ACC112 (cell line): ENCODE results near the gene HTT.
"Not testable (repeated sequence)": the region's sequence is repeated elsewhere in the genome, so short reads cannot be mapped to it uniquely, and the experiment has no call there.

Experiments
- H2AFZ ChIP-seq: fragments of 200-600 bp; sonication (generic); one replicate; pipeline ENCODE4 v1.6.0; 2017; ENCODE audit warnings: antibody characterized with exemption, low read length; ENCODE audit not compliant: unreplicated experiment
- H3K27ac ChIP-seq: fragments of 200-600 bp; sonication (generic); 2 replicates; pipeline ENCODE4 v1.5.1; 2014; ENCODE audit warnings: low read depth, mild to moderate bottlenecking, antibody characterized with exemption, low read length, moderate library complexity
- H3K27me3 ChIP-seq: fragments of 200-600 bp; sonication (generic); 2 replicates; pipeline ENCODE4 v1.6.1; 2014; ENCODE audit warnings: mild to moderate bottlenecking, antibody characterized with exemption, low read length, moderate library complexity, mixed read lengths; ENCODE audit not compliant: insufficient read depth
- H3K36me3 ChIP-seq: fragments of 200-600 bp; sonication (generic); 2 replicates; pipeline ENCODE4 v1.6.1; 2016; ENCODE audit warnings: mild to moderate bottlenecking, antibody characterized with exemption, low read length, moderate library complexity, mixed read lengths; ENCODE audit not compliant: insufficient read depth
- H3K4me1 ChIP-seq: fragments of 200-600 bp; sonication (generic); one replicate; pipeline ENCODE4 v1.6.1; 2016; ENCODE audit warnings: low read length, mixed read lengths; ENCODE audit not compliant: insufficient read depth, unreplicated experiment, control insufficient read depth
- H3K4me3 ChIP-seq: fragments of 200-600 bp; sonication (generic); 2 replicates; pipeline ENCODE4 v1.5.1; 2014; ENCODE audit warnings: mild to moderate bottlenecking, low read depth, low read length
- H3K79me2 ChIP-seq: fragments of 200-600 bp; sonication (generic); one replicate; pipeline ENCODE4 v1.6.0; 2016; ENCODE audit warnings: low read length; ENCODE audit not compliant: control insufficient read depth, unreplicated experiment, insufficient read depth

The HTT gene

GRCh38 chr4:3085948-3086670 is 11.6 kb downstream of the HTT start:
- no peak overlapping the region for H2AFZ ChIP-seq
- H3K79me2 ChIP-seq: peaks cover 44% of the 10 kb centered on the region
- H3K27me3 ChIP-seq: no peaks in the 10 kb centered on the region
- H3K36me3 ChIP-seq: no peaks in the 10 kb centered on the region
- H3K27ac ChIP-seq: no peak overlapping the region
- H3K4me1 ChIP-seq: no peaks in the 10 kb centered on the region
- H3K4me3 ChIP-seq: no peak overlapping the region

GRCh38 chr4:3087115-3087797 is 12.8 kb downstream of the HTT start:
- no peaks in the 10 kb centered on the region for H3K27me3 ChIP-seq
- no peaks in the 10 kb centered on the region for H3K4me1 ChIP-seq
- no peaks in the 10 kb centered on the region for H3K36me3 ChIP-seq
- no peak overlapping the region for H3K4me3 ChIP-seq
- H3K79me2 ChIP-seq: peaks cover 35% of the 10 kb centered on the region
- H3K27ac ChIP-seq: no peak overlapping the region
- no peak overlapping the region for H2AFZ ChIP-seq

GRCh38 chr4:3091464-3091863 is 17.0 kb downstream of the HTT start:
- Histone ChIP-seq H3K79me2 (peaks cover 12% of the 10 kb centered on the region), H3K36me3 (peaks cover 7% of the 10 kb centered on the region), H3K4me3 (no peak overlapping the region), H3K27ac (no peak overlapping the region), H3K4me1 (no peaks in the 10 kb centered on the region), H2AFZ (no peak overlapping the region), H3K27me3 (no peaks in the 10 kb centered on the region)

GRCh38 chr4:3094701-3095100 is 20.2 kb downstream of the HTT start:
- H2AFZ ChIP-seq, H3K27ac ChIP-seq, H3K4me3 ChIP-seq, H3K27me3 ChIP-seq, H3K4me1 ChIP-seq, H3K79me2 ChIP-seq: not testable (repeated sequence)
- peaks cover 12% of the 10 kb centered on the region for H3K36me3 ChIP-seq

- Histone ChIP-seq H3K27me3 (no peaks in the 10 kb centered on the region), H2AFZ (no peak overlapping the region), H3K36me3 (peaks cover 12% of the 10 kb centered on the region), H3K27ac (no peak overlapping the region), H3K4me3 (no peak overlapping the region), H3K4me1 (no peaks in the 10 kb centered on the region), H3K79me2 (peaks cover 4% of the 10 kb centered on the region)
These were observed 21.7 kb downstream of the HTT start for GRCh38 chr4:3096202-3096601.

- H3K36me3 ChIP-seq: peaks cover 12% of the 10 kb centered on the region
- no peak overlapping the region for H2AFZ ChIP-seq
- H3K27ac ChIP-seq: no peak overlapping the region
- H3K79me2 ChIP-seq: peaks cover 4% of the 10 kb centered on the region
- H3K4me1 ChIP-seq: no peaks in the 10 kb centered on the region
- no peak overlapping the region for H3K4me3 ChIP-seq
- H3K27me3 ChIP-seq: no peaks in the 10 kb centered on the region
These were observed 23.9 kb downstream of the HTT start for GRCh38 chr4:3098346-3098745.

- H3K27me3 ChIP-seq: no peaks in the 10 kb centered on the region
- peak overlapping the region; percentile 91 for H3K27ac ChIP-seq
- H3K4me3 ChIP-seq: peak overlapping the region; percentile 3; the same call in 1 of the 2 replicates
- H2AFZ ChIP-seq: no peak overlapping the region
- peaks cover 38% of the 10 kb centered on the region for H3K4me1 ChIP-seq
- peaks cover 7% of the 10 kb centered on the region for H3K79me2 ChIP-seq
- peaks cover 7% of the 10 kb centered on the region; the same call in 1 of the 2 replicates for H3K36me3 ChIP-seq
These were observed 32.1 kb downstream of the HTT start for GRCh38 chr4:3106339-3107186.

GRCh38 chr4:3107271-3107670 is 32.8 kb downstream of the HTT start:
- Histone ChIP-seq H3K27ac (peak overlapping the region; percentile 91), H3K27me3 (no peaks in the 10 kb centered on the region), H3K4me3 (peak overlapping the region; percentile 3; the same call in 1 of the 2 replicates), H3K4me1 (peaks cover 45% of the 10 kb centered on the region), H3K79me2 (peaks cover 7% of the 10 kb centered on the region), H3K36me3 (peaks cover 7% of the 10 kb centered on the region; the same call in 1 of the 2 replicates), H2AFZ (no peak overlapping the region)

GRCh38 chr4:3107691-3108121 is 33.2 kb downstream of the HTT start:
- H2AFZ ChIP-seq: peak overlapping the region; percentile 10
- peaks cover 49% of the 10 kb centered on the region for H3K4me1 ChIP-seq
- H3K79me2 ChIP-seq: peaks cover 7% of the 10 kb centered on the region
- peak overlapping the region; percentile 91 for H3K27ac ChIP-seq
- H3K36me3 ChIP-seq: peaks cover 7% of the 10 kb centered on the region; the same call in 1 of the 2 replicates
- peak overlapping the region; percentile 3; the same call in 1 of the 2 replicates for H3K4me3 ChIP-seq
- no peaks in the 10 kb centered on the region for H3K27me3 ChIP-seq

- Histone ChIP-seq H3K27ac (peak overlapping the region; percentile 91), H3K4me3 (no peak overlapping the region), H2AFZ (peak overlapping the region; percentile 10), H3K4me1 (peaks cover 54% of the 10 kb centered on the region), H3K79me2 (peaks cover 9% of the 10 kb centered on the region), H3K27me3 (no peaks in the 10 kb centered on the region), H3K36me3 (peaks cover 7% of the 10 kb centered on the region; the same call in 1 of the 2 replicates)
These were observed 33.7 kb downstream of the HTT start for GRCh38 chr4:3108211-3108610.
